B cell (primary cell): Measurements from ENCODE around the gene TXNRD1. TPM values are rescaled to one million over a fixed set of nuclear protein-coding genes. Genes with fewer than 3 reads are reported as not detected.

Experiments used
- ATAC-seq: fragments of 200-7000 bp; cut with Tn5 transposase; one replicate; pipeline ENCODE4 v1.10.0; 2021; ENCODE audit warnings: low read depth, mild to moderate bottlenecking, moderate number of reproducible peaks, moderate library complexity
- CTCF ChIA-PET: fragments of 350-600 bp; sonication (Branson Sonifier 250); formaldehyde crosslinking; loops from one replicate; lab custom pipeline; 2021; ENCODE audit warnings: antibody characterized with exemption, inconsistent platforms; lab: Charles Lee
- POLR2A ChIA-PET: fragments of 350-600 bp; sonication (Branson Sonifier 250); formaldehyde crosslinking; loops from one replicate; lab custom pipeline; 2021; ENCODE audit warnings: antibody characterized with exemption; lab: Charles Lee
- DNase-seq: peaks from one replicate; pipeline ENCODE4 v3.0.0; 2013
- H2AFZ ChIP-seq: 2 replicates; pipeline ENCODE4 v1.6.1; 2012; ENCODE audit warnings: mild to moderate bottlenecking, low read depth, low read length; ENCODE audit not compliant: insufficient read depth, poor library complexity, severe bottlenecking
- H3K27ac ChIP-seq, 2 donors: 1 replicate in 1 of 2; 2 replicates in 1 of 2; pipeline ENCODE4 v1.5.1; 2012 to 2013; ENCODE audit warnings: low read length in 2 of 2, mild to moderate bottlenecking in 2 of 2, moderate library complexity in 1 of 2
- H3K27me3 ChIP-seq, 4 experiments: fragments of 200-600 bp in 1 of 4; sonication (generic) in 1 of 4; replicated peaks in 1 of 4; 1 replicate in 2 of 4; 2 replicates in 2 of 4; pipeline versions ENCODE4 v1.6.1 to v1.7.0; 2013 to 2016; ENCODE audit warnings: low read length in 3 of 4, mild to moderate bottlenecking in 2 of 4, mixed read lengths in 1 of 4, moderate library complexity in 1 of 4; ENCODE audit not compliant: insufficient read depth in 4 of 4, control insufficient read depth in 3 of 4; ENCODE audit errors: control extremely low read depth in 1 of 4
- H3K36me3 ChIP-seq, 2 experiments: replicated peaks in 1 of 2; 1 replicate in 1 of 2; 2 replicates in 1 of 2; pipeline versions ENCODE4 v1.6.1 to v1.7.1; 2013; ENCODE audit warnings: low read length in 1 of 2; ENCODE audit not compliant: insufficient read depth in 2 of 2, control insufficient read depth in 1 of 2; ENCODE audit errors: control extremely low read depth in 1 of 2, extremely low read depth in 1 of 2
- H3K4me1 ChIP-seq, 2 donors: fragments of 200-600 bp in 1 of 2; sonication (generic) in 1 of 2; 1 replicate in 1 of 2; 2 replicates in 1 of 2; pipeline versions ENCODE4 v1.5.1 to v1.6.1; 2013 to 2017; ENCODE audit warnings: low read length in 2 of 2; ENCODE audit not compliant: control insufficient read depth in 2 of 2, insufficient read depth in 2 of 2
- H3K4me2 ChIP-seq: replicated peaks from 2 replicates; pipeline ENCODE3; 2012; ENCODE audit warnings: mild to moderate bottlenecking, low read depth, low read length; ENCODE audit not compliant: poor library complexity, severe bottlenecking
- H3K4me3 ChIP-seq, 5 experiments: fragments of 200-600 bp in 1 of 5; sonication (generic) in 1 of 5; 1 replicate in 3 of 5; 2 replicates in 2 of 5; pipeline versions ENCODE4 v1.5.1 to v1.7.0; 2011 to 2016; ENCODE audit warnings: low read length in 4 of 5, mild to moderate bottlenecking in 4 of 5, low read depth in 2 of 5, control low read depth in 1 of 5, moderate library complexity in 1 of 5; ENCODE audit not compliant: insufficient read depth in 1 of 5; ENCODE audit errors: control extremely low read depth in 1 of 5, extremely low read depth in 1 of 5
- H3K79me2 ChIP-seq: fragments of 200-600 bp; sonication (generic); one replicate; pipeline ENCODE4 v1.6.0; 2016; ENCODE audit warnings: low read length; ENCODE audit not compliant: control insufficient read depth, insufficient read depth
- H3K9ac ChIP-seq: fragments of 200-600 bp; sonication (generic); 2 replicates; pipeline ENCODE4 v1.6.1; 2017; ENCODE audit warnings: mild to moderate bottlenecking, low read length, moderate library complexity
- H3K9me3 ChIP-seq, 3 donors: one replicate each; pipeline versions ENCODE4 v1.6.1 to v1.7.1; 2013; ENCODE audit warnings: low read length in 2 of 3; ENCODE audit not compliant: control insufficient read depth in 2 of 3, insufficient read depth in 1 of 3; ENCODE audit errors: control extremely low read depth in 1 of 3
- H4K20me1 ChIP-seq: 2 replicates; pipeline ENCODE4 v1.6.0; 2012; ENCODE audit warnings: mild to moderate bottlenecking, low read length; ENCODE audit not compliant: insufficient read depth, control insufficient read depth, poor library complexity, severe bottlenecking
- H3K27ac Mint-ChIP-seq: one replicate; pipeline ENCODE4 v1.8.0; 2021; ENCODE audit warnings: mixed read lengths
- H3K27me3 Mint-ChIP-seq: one replicate; pipeline ENCODE4 v1.8.0; 2021; ENCODE audit warnings: mixed read lengths
- H3K4me1 Mint-ChIP-seq: one replicate; pipeline ENCODE4 v1.8.0; 2021; ENCODE audit warnings: mixed read lengths
- H3K4me3 Mint-ChIP-seq: one replicate; pipeline ENCODE4 v1.8.0; 2021; ENCODE audit warnings: mixed read lengths
- H3K9me3 Mint-ChIP-seq: one replicate; pipeline ENCODE4 v1.8.0; 2022; ENCODE audit warnings: mixed read lengths; ENCODE audit not compliant: insufficient read depth
- EZH2 ChIP-seq: IDR thresholded peaks from 2 replicates; pipeline ENCODE4 v1.6.1; 2012; ENCODE audit warnings: borderline replicate concordance, low read depth, mild to moderate bottlenecking, moderate library complexity, low read length; ENCODE audit not compliant: insufficient read depth, poor library complexity, severe bottlenecking
- WGBS: methylation state at CpG from one replicate; pipeline ENCODE4 v1.1.5; 2013; ENCODE audit warnings: missing lambda C conversion rate; ENCODE audit not compliant: insufficient coverage; 5-methylcytosine and 5-hydroxymethylcytosine counted together
- intact Hi-C: fragments of 100-400 bp; cut with micrococcal nuclease; formaldehyde crosslinking; loops from one replicate; pipeline ENCODE4 v1.10.0; 2022
- polyA plus RNA-seq: library from polyadenylated mRNA; depleted of rRNA; stranded (reverse); fragments of >200 nt; gene quantifications from 2 replicates; pipeline ENCODE4 v1.2.3, GENCODE V29; 2012
- total RNA-seq, 2 donors: library from RNA; stranded (reverse); fragments of 120-200 nt in 1 of 2; gene quantifications; 1 replicate in 1 of 2; 2 replicates in 1 of 2; pipeline versions ENCODE4 v1.2.3 to v1.2.4, GENCODE V29; 2013 to 2022
- TF ChIP-seq, protein P1 (sequence below): fragments of 200-600 bp; IDR thresholded peaks from one replicate; pipeline ENCODE4 v1.8.0; 2022; ENCODE audit warnings: antibody characterized with exemption, mild to moderate bottlenecking

Gene TXNRD1
- total and polyA plus RNA-seq, 2 donors (not counting 1 experiment from before 2014, with no cell fraction given) = 10.1 to 44.6 TPM

GRCh38 chr12:104237930-104238329, 22.4 kb downstream of the TXNRD1 start:
- Histone ChIP-seq H3K4me3 (no peak overlapping the region), H3K4me2 (no peak overlapping the region), H3K27me3 (no peaks in the 10 kb centered on the region), H2AFZ (no peak overlapping the region), H3K36me3 (no peaks in the 10 kb centered on the region), H3K4me1 (no peaks in the 10 kb centered on the region), H3K9ac (no peak overlapping the region), H3K9me3 (peaks cover 7 to 18% (median 15%) of the 10 kb centered on the region in 3 donors), H3K27ac (no peak overlapping the region), H4K20me1 (no peaks in the 10 kb centered on the region), H3K79me2 (no peaks in the 10 kb centered on the region)
- Mint-ChIP-seq H3K27ac (no peak overlapping the region), H3K27me3 (peaks cover 3% of the 10 kb centered on the region), H3K9me3 (peaks cover 4% of the 10 kb centered on the region), H3K4me1 (no peaks in the 10 kb centered on the region), H3K4me3 (no peak overlapping the region)
- no peak for ATAC-seq
- 80% methylated on average over 1 of the region's 8 CpGs for WGBS
- no peak for DNase-seq
- intact Hi-C loops = no loop called here
- TF ChIP-seq, protein P1, sequence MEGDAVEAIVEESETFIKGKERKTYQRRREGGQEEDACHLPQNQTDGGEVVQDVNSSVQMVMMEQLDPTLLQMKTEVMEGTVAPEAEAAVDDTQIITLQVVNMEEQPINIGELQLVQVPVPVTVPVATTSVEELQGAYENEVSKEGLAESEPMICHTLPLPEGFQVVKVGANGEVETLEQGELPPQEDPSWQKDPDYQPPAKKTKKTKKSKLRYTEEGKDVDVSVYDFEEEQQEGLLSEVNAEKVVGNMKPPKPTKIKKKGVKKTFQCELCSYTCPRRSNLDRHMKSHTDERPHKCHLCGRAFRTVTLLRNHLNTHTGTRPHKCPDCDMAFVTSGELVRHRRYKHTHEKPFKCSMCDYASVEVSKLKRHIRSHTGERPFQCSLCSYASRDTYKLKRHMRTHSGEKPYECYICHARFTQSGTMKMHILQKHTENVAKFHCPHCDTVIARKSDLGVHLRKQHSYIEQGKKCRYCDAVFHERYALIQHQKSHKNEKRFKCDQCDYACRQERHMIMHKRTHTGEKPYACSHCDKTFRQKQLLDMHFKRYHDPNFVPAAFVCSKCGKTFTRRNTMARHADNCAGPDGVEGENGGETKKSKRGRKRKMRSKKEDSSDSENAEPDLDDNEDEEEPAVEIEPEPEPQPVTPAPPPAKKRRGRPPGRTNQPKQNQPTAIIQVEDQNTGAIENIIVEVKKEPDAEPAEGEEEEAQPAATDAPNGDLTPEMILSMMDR = no peak
- TF ChIP-seq EZH2 = no peak
- ChIA-PET CTCF (no interaction called here), POLR2A (no interaction called here)

DNA sequence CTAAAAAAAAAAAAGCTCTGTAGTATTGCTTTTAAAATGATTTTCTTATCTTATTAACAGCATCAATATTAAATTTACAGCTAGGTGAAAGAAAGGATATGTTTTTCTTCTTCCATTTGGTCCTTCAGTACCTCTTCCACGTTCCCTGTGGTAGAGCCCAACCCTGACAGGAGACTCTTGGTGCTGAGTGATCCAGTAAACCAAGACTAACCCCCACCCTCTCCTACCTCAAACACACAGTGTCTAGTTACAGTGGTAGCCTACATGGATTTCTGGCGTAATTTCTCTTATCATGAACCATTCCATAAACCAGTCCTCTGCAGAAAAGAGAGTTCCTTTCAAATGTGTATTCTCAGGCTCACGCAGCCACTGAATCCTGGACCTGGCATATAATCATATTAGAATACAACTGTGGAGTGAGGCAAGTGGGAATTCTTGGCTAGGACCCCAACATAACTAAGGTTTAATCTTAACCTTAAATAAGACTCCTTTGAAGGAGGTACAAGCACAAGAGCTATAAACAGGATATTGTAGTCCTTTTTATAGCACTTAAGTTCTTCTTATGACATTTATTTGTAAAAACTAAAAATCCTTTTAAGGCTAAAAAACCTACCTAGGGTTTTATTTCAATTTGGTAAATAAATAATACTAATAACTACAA, 27.1 kb downstream of the TXNRD1 start:
- H3K4me1 ChIP-seq = no peaks in the 10 kb centered on the region
- H3K36me3 ChIP-seq = no peaks in the 10 kb centered on the region
- no peak overlapping the region for H3K4me3 ChIP-seq
- DNase-seq (no peak), ATAC-seq (no peak)
- TF ChIP-seq, protein P1 = no peak
- no peak for TF ChIP-seq EZH2
- H3K27ac ChIP-seq = no peak overlapping the region
- Mint-ChIP-seq H3K4me1 (no peaks in the 10 kb centered on the region), H3K27ac (no peak overlapping the region), H3K9me3 (no peaks in the 10 kb centered on the region), H3K27me3 (peaks cover 13% of the 10 kb centered on the region), H3K4me3 (no peak overlapping the region)
- H4K20me1 ChIP-seq = no peaks in the 10 kb centered on the region
- no CpG with 5 or more reads among the region's 3 CpGs for WGBS
- intact Hi-C loops = no loop called here
- ChIA-PET POLR2A (no interaction called here), CTCF (interaction anchor here (0.6 kb wide), 1 partner anchor 111 kb away, joined by 6 read pairs; no protein-coding TSS in a partner anchor)
- H3K9me3 ChIP-seq = no peaks in the 10 kb centered on the region
- no peak overlapping the region for H3K9ac ChIP-seq
- H3K79me2 ChIP-seq = no peaks in the 10 kb centered on the region
- H3K4me2 ChIP-seq = no peak overlapping the region
- H3K27me3 ChIP-seq = peaks cover 0 to 7% (median 0%) of the 10 kb centered on the region in 4 experiments
- no peak overlapping the region for H2AFZ ChIP-seq
